GM18868 (cell line): ENCODE measurements around the gene PEX14.

Source experiments
- ATAC-seq: cut with Tn5 transposase; IDR thresholded peaks from one replicate; pipeline ENCODE4 v1.9.1; 2021; ENCODE audit warnings: mild to moderate bottlenecking, moderate library complexity; ENCODE audit not compliant: unreplicated experiment

The PEX14 gene

GRCh38 chr1:10642403-10643080, 167.8 kb downstream of the PEX14 start:
- ATAC-seq = no peak

DNA sequence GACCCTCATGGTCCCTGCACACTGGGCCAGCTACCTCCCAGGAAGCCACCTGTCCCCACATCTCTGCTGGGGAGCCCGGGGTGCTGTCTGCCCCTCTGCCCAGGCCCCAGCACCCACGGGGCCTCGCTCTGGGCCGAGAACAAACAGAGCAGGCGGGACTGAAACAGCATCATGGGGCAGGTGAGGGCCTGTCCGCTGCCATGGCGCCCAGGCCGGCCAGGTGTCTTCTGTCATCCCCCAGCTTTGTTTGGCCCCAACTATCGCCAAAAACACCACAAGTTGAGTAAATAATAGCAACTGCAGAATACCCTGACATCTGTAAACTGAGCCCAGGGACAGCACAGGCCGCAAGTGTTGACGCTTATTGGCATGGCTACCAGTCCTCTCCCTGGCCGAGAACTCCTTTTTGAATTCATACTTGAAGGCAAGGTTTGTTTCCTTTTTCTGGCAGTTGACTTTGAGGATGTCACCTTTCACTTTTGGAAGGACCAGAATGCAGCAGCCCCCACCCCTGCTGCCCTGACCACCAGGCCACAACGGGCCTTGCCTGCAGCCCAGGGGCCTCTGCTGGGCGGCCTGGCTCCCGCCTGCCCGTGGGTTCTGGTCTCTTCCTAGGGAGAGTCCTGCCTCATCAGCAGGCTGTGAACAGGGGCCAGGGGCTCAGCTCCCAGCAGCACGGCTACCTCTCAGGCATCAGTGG, 169.0 kb downstream of the PEX14 start:
- no peak for ATAC-seq

- ATAC-seq = no peak
Measured at GRCh38 chr1:10644307-10645128, 169.8 kb downstream of the PEX14 start.

GRCh38 chr1:10646347-10646861, 171.7 kb downstream of the PEX14 start:
- ATAC-seq = no peak

- ATAC-seq = no peak
Measured at GRCh38 chr1:10647414-10648170, 172.8 kb downstream of the PEX14 start.

DNA sequence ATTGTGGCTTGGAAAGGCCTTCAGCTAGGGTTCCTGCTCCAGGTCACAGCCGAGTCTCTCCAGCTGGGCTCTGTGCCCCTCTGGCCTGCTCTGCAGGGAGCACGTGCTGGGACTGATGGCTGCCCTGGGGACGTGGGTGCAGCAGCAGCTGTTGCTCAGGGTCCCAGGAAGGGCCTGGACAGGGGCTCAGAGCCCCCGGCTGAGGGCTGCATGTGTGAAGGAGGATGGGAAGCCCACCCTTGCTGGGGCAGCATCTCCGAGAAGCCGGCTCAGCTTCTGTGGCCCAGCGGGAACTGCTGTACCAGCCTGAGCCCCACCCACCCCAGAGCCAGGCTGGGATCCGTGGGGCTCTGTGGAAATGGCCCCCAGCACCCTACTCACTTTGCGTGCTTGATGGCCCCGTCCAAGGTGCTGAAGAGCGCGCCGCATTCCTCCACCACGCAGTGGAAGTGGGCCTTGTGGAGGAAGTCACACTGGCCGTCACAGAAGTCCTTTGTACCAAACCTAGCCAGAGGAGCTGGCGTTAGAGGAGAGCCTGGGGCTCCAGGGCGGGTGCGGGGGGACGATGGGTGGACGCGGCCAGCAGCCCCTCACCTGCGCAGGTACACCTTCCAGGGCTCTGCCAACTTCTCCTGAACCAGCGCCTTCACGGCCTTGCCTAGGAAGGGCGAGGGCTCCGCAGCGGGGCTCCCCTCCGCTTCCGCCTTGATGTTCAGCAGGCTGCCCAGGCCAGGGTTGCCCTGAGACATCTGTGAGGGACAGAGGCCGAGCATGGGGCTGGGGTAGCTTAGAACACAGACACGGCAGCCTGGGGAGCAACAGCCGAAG, 174.2 kb downstream of the PEX14 start:
- no peak for ATAC-seq

DNA sequence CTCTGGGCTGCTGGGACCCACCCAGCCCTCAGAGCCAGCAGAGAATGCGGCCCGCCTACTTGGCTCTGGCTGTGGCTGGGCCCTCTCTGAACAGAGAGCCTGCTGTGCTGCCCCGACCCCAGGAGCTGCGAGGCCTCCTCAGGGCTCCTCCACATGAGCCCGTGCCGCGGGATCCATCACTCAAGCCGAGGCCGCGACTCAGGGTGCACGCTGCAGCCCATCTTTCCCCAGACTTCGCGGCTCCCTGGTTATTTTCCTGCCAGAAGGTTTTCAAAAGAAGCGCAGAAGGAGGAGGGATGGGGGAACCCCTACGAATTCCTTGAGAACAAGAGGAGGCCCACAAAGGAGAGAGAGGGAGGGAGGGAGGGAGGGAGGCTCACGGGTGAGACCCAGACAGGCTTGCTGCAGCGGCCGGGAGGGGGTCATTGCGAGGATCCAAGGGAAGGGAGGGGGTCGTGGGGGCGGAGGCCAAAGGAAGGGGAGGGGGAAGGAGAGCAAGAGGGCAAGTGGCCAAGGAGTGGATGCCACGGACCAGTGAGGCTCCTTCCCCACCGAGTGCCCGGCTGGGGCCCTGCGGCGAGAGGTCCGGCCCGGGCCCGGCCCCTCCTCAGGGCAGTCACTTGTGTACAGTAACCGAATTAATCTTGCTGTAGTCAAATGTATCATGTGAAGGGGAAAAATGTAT, 174.9 kb downstream of the PEX14 start:
- ATAC-seq = no peak

- no peak for ATAC-seq
Measured at GRCh38 chr1:10650556-10651388, 176.0 kb downstream of the PEX14 start.

- no peak for ATAC-seq
Measured at GRCh38 chr1:10651389-10651766, 176.6 kb downstream of the PEX14 start.

DNA sequence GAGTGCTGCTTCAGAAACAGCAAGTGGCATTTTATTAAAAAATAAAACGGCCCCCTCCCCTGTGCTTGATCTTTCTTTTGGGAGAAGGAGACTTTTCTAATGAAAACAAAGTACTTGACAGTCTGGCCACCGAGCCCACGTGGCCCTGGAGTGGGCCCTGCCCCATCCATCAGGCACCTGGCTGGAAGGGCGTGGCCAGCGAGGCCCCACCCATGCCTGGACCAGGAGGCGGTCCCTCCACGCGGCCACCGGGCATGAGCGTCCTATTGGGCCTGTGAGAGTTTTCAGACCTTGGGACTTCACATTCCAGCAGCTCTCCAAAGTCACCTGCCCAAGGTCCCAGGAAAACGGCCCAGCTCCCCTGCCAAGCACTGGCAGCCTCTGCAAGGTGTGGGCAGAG, 177.0 kb downstream of the PEX14 start:
- ATAC-seq = no peak

- ATAC-seq = no peak
Measured at GRCh38 chr1:10652626-10653025, 177.9 kb downstream of the PEX14 start.

- ATAC-seq = no peak
Measured at GRCh38 chr1:10653370-10654125, 178.8 kb downstream of the PEX14 start.

DNA sequence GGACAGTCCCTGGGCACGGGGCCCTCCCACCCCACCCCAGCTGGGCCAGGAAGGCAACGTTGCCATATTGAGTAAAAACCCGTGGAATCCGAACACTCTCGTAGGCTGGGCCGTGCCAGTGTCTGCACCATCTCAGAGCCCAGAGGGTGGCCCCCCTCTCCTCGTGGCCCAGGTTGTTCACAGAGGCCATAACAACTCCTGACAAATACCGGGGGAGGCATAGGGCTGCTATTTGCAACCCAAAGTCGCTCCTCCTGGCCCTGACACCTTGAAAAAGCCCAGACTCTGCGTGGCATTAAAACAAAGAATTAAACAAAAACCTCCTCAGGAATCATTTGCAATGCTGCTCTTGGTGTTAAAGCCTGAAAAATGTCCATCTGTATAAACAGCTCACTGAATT, 180.3 kb downstream of the PEX14 start:
- no peak for ATAC-seq

GRCh38 chr1:10656431-10656830, 181.7 kb downstream of the PEX14 start:
- no peak for ATAC-seq

GRCh38 chr1:10657088-10657847, 182.5 kb downstream of the PEX14 start:
- no peak for ATAC-seq

DNA sequence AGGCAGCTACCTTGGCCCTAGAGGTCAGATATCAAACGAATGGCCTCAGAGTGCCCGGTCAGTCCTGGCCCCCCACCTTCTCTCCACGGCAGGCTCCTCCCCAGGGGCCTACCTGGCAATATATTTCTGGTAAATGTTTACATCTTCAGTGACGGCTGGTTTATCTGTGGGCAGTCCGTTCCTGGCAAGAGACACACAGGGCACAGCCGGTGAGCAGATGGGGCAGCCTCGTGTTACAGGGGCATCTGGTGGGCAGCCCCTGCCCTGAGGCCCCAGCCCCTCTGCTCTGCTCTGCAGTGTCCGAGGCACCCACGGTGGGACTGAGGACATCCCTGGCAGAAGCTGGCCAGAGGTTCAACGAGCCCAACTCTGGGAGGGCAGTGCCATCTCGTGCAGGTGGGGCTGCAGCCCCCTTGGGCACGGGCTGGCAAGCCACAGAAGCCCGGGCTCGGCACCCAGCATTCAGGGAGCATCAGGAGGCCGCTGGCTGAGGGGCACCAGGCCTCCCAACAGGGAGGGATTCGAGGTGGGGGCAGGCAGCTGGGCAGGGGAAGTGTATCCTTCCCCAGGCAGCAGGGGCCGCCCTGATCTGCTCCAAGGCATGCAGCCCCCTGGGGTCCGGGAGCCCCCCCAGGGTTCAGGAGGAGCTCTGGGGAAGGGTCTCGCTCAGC, 183.8 kb downstream of the PEX14 start:
- ATAC-seq = no peak

DNA sequence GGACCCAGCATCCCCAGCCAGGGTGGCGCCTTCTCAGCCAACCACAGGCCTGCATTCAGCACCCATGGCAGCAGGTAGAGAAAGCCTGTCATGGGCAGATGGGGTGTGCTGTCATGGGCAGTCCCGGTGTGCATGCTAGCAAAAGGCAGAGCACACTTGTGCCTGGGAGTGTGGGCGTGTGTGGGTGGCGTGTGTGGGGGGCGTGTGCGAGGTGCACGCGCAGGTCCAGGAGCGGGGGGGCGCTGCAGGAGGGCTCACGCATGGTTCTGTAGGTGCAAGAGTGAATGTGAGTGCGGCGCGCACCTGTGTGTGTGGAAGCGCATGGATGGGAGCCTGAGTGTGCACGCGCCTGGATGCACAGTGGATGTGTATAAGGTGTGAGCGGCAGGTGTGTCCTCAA, 184.5 kb downstream of the PEX14 start:
- no peak for ATAC-seq
